Progenitor cell of endocrine pancreas (in vitro differentiated cells): ENCODE results near the gene SMIM9. TPM values are rescaled to one million over a fixed set of nuclear protein-coding genes. Genes with fewer than 3 reads are reported as not detected.
"Not testable (repeated sequence)": the region's sequence is repeated elsewhere in the genome, so short reads cannot be mapped to it uniquely, and the experiment has no call there.

ENCODE experiments used
- DNase-seq: peaks from one replicate; pipeline ENCODE4 v3.0.0; 2021; ENCODE audit warnings: low spot score; ENCODE audit not compliant: unreplicated experiment
- H3K27ac Mint-ChIP-seq: 2 replicates; pipeline ENCODE4 v1.8.0; 2021; ENCODE audit warnings: mild to moderate bottlenecking, moderate library complexity, mixed read lengths
- H3K27me3 Mint-ChIP-seq: 2 replicates; pipeline ENCODE4 v1.8.0; 2021; ENCODE audit warnings: mixed read lengths
- H3K36me3 Mint-ChIP-seq: 2 replicates; pipeline ENCODE4 v1.8.0; 2022; ENCODE audit warnings: mixed read lengths; ENCODE audit not compliant: insufficient read depth
- H3K4me1 Mint-ChIP-seq: 2 replicates; pipeline ENCODE4 v1.8.0; 2021; ENCODE audit warnings: low read depth, mixed read lengths
- H3K4me3 Mint-ChIP-seq: 2 replicates; pipeline ENCODE4 v1.8.0; 2021; ENCODE audit warnings: low read depth, mild to moderate bottlenecking, moderate library complexity, mixed read lengths
- H3K9me3 Mint-ChIP-seq: 2 replicates; pipeline ENCODE4 v1.8.0; 2021; ENCODE audit warnings: low read depth, mixed read lengths
- CTCF ChIP-seq: fragments of 200-600 bp; sonication (generic); IDR thresholded peaks from one replicate; pipeline ENCODE4 v1.5.0; 2021; ENCODE audit warnings: antibody characterized with exemption, mild to moderate bottlenecking; ENCODE audit not compliant: unreplicated experiment
- total RNA-seq: library from RNA; stranded (reverse); gene quantifications from 2 replicates; pipeline ENCODE4 v1.2.1, GENCODE V29; 2021

SMIM9 gene
- total RNA-seq, 1 donor from 2014 or later: not detected

DNA sequence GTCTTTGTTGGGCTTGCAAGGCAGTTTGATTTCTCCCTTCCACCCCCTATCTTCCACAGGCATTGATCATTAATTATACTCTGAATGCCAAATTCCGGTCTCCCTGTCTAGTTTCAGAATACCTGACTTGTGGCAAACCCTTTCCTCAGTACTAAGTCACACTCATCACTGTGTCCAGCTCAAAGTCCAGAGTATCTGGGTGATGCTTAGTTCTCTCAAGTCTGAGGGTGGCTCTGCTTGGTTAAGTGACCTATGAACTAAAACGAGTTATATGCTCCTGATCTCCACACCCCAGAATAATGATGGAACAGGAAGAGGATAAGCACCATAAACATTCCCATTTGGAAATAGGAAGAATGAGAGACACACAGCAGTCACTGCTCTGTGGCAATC lies 6.5 kb downstream of the SMIM9 start:
- DNase-seq: no peak
- H3K27ac Mint-ChIP-seq: no peak overlapping the region
- no peaks in the 10 kb centered on the region for H3K4me1 Mint-ChIP-seq
- no peaks in the 10 kb centered on the region for H3K27me3 Mint-ChIP-seq
- no peak overlapping the region for H3K4me3 Mint-ChIP-seq
- H3K36me3 Mint-ChIP-seq: no peaks in the 10 kb centered on the region
- H3K9me3 Mint-ChIP-seq: peaks cover 24% of the 10 kb centered on the region
- no peak for TF ChIP-seq CTCF

GRCh38 chrX:154827194-154828015 lies 7.1 kb downstream of the SMIM9 start:
- DNase-seq: no peak
- no peak for TF ChIP-seq CTCF
- no peak overlapping the region for H3K4me3 Mint-ChIP-seq
- no peaks in the 10 kb centered on the region for H3K36me3 Mint-ChIP-seq
- H3K27me3 Mint-ChIP-seq: no peaks in the 10 kb centered on the region
- peaks cover 24% of the 10 kb centered on the region for H3K9me3 Mint-ChIP-seq
- no peak overlapping the region for H3K27ac Mint-ChIP-seq
- H3K4me1 Mint-ChIP-seq: no peaks in the 10 kb centered on the region

DNA sequence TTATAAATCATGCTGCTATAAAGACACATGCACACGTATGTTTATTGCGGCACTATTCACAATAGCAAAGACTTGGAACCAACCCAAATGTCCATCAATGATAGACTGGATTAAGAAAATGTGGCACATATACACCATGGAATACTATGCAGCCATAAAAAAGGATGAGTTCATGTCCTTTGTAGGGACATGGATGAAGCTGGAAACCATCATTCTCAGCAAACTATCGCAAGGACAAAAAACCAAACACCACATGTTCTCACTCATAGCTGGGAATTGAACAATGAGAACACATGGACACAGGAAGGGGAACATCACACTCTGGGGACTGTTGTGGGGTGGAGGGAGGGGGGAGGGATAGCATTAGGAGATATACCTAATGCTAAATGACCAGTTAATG lies 8.9 kb downstream of the SMIM9 start:
- not testable (repeated sequence) for H3K36me3 Mint-ChIP-seq, H3K4me1 Mint-ChIP-seq, DNase-seq, H3K4me3 Mint-ChIP-seq, H3K27me3 Mint-ChIP-seq, H3K27ac Mint-ChIP-seq
- H3K9me3 Mint-ChIP-seq: peaks cover 21% of the 10 kb centered on the region

GRCh38 chrX:154824638-154825037 lies 9.8 kb downstream of the SMIM9 start:
- Mint-ChIP-seq H3K27ac (no peak overlapping the region), H3K9me3 (peaks cover 17% of the 10 kb centered on the region), H3K4me3 (no peak overlapping the region), H3K27me3 (no peaks in the 10 kb centered on the region), H3K36me3 (no peaks in the 10 kb centered on the region), H3K4me1 (no peaks in the 10 kb centered on the region)
- no peak for DNase-seq
- no peak for TF ChIP-seq CTCF

GRCh38 chrX:154822029-154822428 lies 12.4 kb downstream of the SMIM9 start:
- H3K4me3 Mint-ChIP-seq: no peak overlapping the region
- no peaks in the 10 kb centered on the region for H3K4me1 Mint-ChIP-seq
- H3K36me3 Mint-ChIP-seq: no peaks in the 10 kb centered on the region
- H3K27me3 Mint-ChIP-seq: no peaks in the 10 kb centered on the region
- DNase-seq: no peak
- no peak for TF ChIP-seq CTCF
- peaks cover 12% of the 10 kb centered on the region for H3K9me3 Mint-ChIP-seq
- H3K27ac Mint-ChIP-seq: no peak overlapping the region

DNA sequence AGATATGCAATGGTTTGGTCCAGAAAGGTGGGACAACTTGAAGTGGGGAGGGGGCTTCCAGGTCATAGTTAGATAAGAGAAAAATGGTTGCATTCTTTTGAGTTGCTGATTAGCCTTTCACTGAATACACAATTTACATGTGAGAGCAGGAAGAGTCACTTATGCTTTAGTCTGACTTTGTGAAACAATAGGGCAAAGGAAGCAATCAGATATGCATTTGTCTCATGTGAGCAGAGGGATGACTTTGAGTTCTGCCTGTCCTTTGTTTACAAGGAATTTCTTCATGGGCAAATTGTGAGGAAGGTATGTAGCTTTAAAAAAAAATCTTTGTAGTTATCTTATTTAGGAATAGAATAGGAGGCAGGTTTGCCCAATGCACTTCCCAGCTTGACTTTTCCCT lies 12.9 kb downstream of the SMIM9 start:
- Mint-ChIP-seq H3K4me3 (no peak overlapping the region), H3K27ac (no peak overlapping the region), H3K36me3 (no peaks in the 10 kb centered on the region), H3K4me1 (no peaks in the 10 kb centered on the region), H3K27me3 (no peaks in the 10 kb centered on the region), H3K9me3 (peaks cover 13% of the 10 kb centered on the region)
- DNase-seq: no peak
- TF ChIP-seq CTCF: no peak
